ENCODE results near the gene CHN2.

DNA sequence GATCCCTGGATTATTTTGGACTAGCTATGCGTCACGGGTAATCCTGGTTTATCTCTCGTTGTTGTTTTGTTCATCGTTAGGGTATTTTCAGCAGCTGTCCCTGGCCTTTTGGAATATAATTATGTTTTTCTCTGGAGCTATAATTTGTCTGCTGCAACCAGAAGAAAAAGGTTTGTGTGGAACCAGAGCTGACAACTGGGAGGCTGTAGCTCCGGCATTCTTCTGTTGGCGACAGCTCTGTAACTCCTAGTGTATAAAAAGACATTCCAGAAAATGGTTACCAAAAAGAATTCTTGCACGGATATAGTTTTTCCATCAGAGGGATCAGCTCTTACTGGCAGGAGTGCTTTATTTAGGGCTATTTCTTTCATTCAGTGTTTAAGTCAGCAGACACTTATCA is 238.1 kb downstream of the CHN2 start:
- TF ChIP-seq JUND (IDR thresholded peaks at IDR 0.05) (no peak), YY1 (IDR thresholded peaks at IDR 0.05; ENCODE audit: extremely low read depth, insufficient replicate concordance, low read depth, low read length) (no peak)
- TF ChIP-seq, protein P1, sequence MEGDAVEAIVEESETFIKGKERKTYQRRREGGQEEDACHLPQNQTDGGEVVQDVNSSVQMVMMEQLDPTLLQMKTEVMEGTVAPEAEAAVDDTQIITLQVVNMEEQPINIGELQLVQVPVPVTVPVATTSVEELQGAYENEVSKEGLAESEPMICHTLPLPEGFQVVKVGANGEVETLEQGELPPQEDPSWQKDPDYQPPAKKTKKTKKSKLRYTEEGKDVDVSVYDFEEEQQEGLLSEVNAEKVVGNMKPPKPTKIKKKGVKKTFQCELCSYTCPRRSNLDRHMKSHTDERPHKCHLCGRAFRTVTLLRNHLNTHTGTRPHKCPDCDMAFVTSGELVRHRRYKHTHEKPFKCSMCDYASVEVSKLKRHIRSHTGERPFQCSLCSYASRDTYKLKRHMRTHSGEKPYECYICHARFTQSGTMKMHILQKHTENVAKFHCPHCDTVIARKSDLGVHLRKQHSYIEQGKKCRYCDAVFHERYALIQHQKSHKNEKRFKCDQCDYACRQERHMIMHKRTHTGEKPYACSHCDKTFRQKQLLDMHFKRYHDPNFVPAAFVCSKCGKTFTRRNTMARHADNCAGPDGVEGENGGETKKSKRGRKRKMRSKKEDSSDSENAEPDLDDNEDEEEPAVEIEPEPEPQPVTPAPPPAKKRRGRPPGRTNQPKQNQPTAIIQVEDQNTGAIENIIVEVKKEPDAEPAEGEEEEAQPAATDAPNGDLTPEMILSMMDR (IDR thresholded peaks at IDR 0.05 in 2 of 3, conservative IDR thresholded peaks at IDR 0.05 in 1 of 3; ENCODE audit: borderline replicate concordance in 1 of 3, insufficient read depth in 1 of 3, low read depth in 2 of 3, low read length in 2 of 3), result no peak

All from HCT116 (cell line).